ENCODE measurements around the gene AQP12B.
"Not testable (repeated sequence)": the region's sequence is repeated elsewhere in the genome, so short reads cannot be mapped to it uniquely, and the experiment has no call there.

AQP12B gene

GRCh38 chr2:240701091-240701735, 18.5 kb upstream of the AQP12B start:
- DNase-seq (ENCODE audit: low read depth): no peak

- not testable (repeated sequence) for DNase-seq (ENCODE audit: low read depth)
Observed at GRCh38 chr2:240700616-240701015, 17.9 kb upstream of the AQP12B start.

DNA sequence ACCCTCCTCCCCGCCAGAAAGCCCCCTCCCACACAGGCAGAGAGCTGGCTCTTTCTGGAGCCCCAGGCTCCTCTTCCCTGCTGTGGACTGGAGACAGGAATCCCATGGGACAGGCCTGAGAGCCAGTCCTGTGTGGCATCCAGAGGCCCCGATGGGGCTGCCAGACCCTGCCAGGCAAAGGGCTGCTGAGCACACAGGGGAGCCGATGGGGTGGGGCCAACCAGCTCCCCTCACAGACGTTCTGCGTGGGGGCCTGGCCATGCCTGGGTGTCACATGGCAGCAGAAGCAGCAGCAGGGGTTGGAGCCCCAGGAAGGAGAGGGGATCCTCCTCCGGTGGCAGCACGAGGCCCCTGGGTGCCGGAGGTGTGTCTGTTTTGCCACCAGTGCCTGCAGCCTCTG, 17.1 kb upstream of the AQP12B start:
- not testable (repeated sequence) for DNase-seq (ENCODE audit: low read depth)

- not testable (repeated sequence) for DNase-seq (ENCODE audit: low read depth)
Observed at GRCh38 chr2:240698852-240699561, 16.3 kb upstream of the AQP12B start.

DNA sequence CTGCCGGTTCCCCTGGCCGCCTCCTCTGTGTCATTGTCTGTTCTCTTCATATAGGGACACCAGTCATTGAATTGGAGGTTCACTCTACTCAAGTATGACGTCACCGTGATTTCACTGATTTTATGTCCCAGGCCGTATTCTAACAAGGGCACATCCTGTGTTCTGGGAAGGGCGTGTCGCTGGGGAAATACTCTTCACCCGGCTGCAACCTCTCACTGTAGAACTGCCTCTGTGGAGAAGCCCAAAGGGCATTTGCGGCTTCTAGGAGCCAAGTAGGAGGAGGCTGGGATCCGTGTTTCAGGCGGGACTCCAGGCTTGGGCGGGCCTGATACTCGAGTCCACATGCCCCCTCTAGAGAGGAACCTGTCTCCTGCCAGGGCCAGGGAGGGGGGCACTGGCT, 13.8 kb upstream of the AQP12B start:
- not testable (repeated sequence) for DNase-seq (ENCODE audit: low read depth)

- not testable (repeated sequence) for DNase-seq (ENCODE audit: low read depth)
Observed at GRCh38 chr2:240695593-240695992, 12.9 kb upstream of the AQP12B start.

- not testable (repeated sequence) for DNase-seq (ENCODE audit: low read depth)
Observed at GRCh38 chr2:240694304-240694703, 11.6 kb upstream of the AQP12B start.

DNA sequence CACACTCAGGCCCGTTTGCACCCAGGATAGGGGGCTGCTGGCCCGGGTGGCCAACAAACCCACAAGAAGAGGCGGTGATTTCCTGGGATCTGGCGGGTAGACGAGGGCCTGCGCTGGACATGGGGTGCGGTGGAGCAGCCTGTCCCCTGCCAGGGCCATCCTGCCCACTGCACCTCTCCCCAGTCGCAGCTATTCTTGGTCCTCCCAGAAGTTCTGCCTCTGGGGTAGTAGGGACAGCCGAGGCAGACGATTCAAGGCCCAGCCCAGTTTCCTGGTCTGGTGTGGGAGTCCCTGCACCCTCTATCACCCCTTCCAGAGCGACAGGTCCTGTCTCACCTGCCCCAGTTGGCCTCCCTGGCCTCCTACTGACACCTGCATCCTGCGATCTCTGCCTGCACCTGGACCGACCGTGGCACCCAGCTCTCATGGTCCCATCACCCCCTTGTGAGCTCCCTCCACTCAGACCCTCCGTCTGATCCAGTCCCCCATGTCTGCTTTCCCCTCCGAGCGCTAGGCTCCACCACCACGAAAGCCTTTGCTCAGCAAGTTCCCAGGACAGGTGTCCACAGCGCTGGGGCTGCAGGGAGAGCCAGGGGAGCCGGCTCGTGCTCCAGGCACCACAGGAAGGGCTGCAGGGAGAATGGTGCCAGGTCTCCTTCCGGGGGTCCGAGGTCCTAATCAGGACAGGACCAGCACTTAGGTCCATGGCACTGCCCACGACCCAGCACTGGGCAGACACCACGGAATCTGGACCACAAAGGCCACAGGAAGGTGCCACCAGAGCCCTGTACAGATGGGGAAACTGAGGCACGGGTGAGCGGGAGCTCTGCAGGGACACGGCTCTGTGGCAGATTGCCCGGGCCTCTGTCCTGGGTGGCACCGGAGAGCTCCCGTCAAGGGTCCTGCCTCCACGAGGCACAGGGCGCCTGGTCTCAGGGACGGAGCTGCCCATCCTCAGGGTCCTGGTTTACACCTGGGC, 10.2 kb upstream of the AQP12B start:
- DNase-seq (ENCODE audit: low read depth): not testable (repeated sequence)

DNA sequence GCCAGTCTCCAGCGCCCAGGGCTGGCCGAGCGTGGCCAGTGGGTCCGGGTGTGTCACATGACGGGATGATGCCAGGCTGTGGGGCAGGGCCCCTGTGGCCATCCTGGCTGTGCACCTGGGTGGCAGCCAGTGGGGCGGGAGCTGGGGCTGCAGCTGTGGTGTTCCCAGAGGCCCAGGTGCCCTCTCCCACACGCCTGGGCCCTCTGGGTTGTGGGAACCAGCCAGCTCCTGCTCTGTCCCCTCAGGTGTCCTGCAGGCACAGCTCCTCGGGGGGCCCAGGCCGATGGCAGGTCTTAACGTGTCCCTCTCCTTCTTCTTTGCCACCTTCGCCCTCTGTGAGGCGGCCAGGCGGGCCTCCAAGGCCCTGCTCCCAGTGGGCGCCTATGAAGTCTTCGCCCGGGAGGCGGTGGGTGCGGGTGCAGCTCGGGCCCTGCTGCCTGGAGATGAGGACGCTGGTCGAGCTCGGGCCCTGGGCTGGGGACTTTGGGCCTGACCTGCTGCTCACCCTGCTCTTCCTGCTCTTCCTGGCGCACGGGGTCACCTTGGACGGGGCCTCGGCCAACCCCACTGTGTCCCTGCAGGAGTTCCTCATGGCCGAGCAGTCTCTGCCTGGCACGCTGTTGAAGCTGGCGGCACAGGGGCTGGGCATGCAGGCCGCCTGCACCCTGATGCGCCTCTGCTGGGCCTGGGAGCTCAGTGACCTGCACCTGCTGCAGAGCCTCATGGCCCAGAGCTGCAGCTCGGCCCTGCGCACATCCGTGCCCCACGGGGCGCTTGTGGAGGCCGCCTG, 9.1 kb upstream of the AQP12B start, which contains the start of gene AQP12A:
Gene AQP12A (plus strand): TSS at position 236 of the 790 bp plus-strand sequence. CDS start 48 bp downstream, at position 284.
- not testable (repeated sequence) for DNase-seq (ENCODE audit: low read depth)

GRCh38 chr2:240691075-240691427, 8.4 kb upstream of the AQP12B start:
- DNase-seq (ENCODE audit: low read depth): not testable (repeated sequence)

DNA sequence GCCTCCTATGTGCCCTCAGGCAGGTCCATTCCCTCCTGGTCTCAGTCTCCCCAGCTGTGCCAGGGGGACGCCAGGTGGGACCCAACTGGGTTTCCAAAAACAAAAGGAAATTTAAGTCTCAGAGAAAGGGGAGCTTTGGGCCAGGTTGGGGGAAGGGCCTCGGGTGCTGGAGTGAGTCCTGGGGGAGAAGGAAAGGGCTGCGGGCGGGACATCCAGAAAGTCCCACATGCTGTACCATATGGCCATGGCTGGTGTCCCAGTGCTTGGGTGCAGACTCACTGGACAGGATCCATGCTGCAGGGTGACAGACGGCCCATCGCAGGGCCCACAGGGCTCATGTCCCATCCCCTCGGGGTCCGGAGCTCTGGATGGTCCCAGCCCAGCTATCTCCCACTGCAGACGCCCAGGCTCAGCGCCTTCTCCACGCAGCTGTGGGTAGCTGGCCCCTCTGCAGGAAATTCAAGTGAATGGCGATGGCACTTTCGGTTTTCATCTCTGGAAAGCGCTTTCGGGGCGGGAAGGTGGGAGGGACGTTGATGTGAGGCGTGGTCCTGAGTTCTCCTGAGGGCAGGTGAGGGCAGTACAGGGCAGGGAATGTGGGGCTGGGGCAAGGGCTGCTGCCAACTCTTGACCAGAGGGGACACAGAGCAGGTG, 7.9 kb upstream of the AQP12B start:
- DNase-seq (ENCODE audit: low read depth): not testable (repeated sequence)

DNA sequence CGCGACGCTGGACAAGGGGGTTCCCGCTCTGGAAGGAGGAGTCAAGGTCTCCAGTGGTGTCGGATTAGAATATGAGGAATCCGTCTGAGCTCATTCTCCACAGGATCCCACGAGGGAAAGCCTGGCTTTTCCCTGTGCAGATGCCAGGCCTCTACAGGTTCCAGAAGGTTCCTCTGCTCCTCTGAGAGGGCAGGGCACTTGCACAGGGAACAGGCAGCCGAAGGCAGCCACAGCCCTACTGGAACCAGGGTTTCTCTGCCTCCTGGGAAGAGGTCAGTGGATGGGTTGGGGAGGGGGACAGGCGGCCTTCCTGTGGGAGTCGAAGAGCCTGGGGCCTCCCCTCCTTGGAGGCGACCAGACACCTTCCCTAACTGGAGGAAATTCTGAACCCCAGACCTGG, 7.3 kb upstream of the AQP12B start:
- no peak for DNase-seq (ENCODE audit: low read depth)

- no peak for DNase-seq (ENCODE audit: low read depth)
Observed at GRCh38 chr2:240688553-240688919, 5.9 kb upstream of the AQP12B start.

- no peak for DNase-seq (ENCODE audit: low read depth)
Observed at GRCh38 chr2:240687741-240688552, 5.3 kb upstream of the AQP12B start.

DNA sequence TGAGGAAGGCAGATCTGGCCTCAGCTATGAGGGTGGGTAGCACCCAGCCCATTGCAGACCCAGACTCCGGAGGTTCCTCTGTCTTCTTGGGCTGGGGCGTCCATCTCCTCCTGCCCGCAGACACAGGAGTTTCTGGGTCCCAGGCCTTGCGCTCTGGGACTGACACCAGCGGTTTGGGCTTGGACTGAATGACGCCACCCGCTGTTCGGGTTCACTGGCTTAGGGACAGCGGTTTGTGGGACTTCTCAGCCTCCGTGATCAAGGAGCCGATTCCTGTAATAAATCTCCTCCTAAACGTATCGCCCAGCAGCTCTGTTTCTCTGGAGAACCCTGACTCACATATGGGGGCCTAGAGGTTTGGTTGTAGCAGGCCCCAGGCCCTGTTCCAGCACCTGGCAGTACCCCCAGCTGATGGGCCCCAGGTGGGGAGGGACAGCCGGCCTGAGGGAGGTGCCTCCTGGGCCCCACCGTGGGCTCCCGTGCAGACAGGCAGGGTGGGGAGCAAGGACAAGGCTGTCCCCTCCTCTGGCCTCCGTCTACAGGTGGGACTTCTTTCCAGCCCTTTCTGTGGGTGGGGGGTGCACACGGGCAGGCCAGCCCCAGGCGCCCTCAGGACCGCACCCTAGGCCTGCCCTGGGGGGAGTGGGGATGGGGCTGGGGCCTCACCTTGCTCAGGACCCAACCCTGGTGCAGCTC, 4.5 kb upstream of the AQP12B start:
- DNase-seq (ENCODE audit: low read depth): no peak

- no peak for DNase-seq (ENCODE audit: low read depth)
Observed at GRCh38 chr2:240686460-240686859, 3.8 kb upstream of the AQP12B start.

- DNase-seq (ENCODE audit: low read depth): no peak
Observed at GRCh38 chr2:240685771-240686371, 3.2 kb upstream of the AQP12B start.

GRCh38 chr2:240683980-240684728, 1.5 kb upstream of the AQP12B start:
- DNase-seq (ENCODE audit: low read depth): not testable (repeated sequence)

Data from activated gamma-delta T cell treated with anti-CD3 and anti-CD28 coated beads, Interleukin-2, amount 50 U/mL, for 16 hours (primary cell).